T-helper 2 cell treated with Interferon-gamma antibody and Interleukin-4, amounts not matched to agents 5 μg/mL and 100 μg/mL, for 36 hours (primary cell): ENCODE data around the gene COMMD9.

ENCODE experiments used
- DNase-seq: peaks from one replicate; pipeline ENCODE4 v3.0.0; 2021; ENCODE audit warnings: low spot score
- H3K27ac Mint-ChIP-seq: one replicate; pipeline ENCODE4 v1.8.0; 2021; ENCODE audit warnings: mild to moderate bottlenecking, mixed read lengths
- H3K27me3 Mint-ChIP-seq: one replicate; pipeline ENCODE4 v1.8.0; 2021; ENCODE audit warnings: low read depth, mixed read lengths
- H3K36me3 Mint-ChIP-seq: one replicate; pipeline ENCODE4 v1.8.0; 2021; ENCODE audit warnings: low read depth, mixed read lengths
- H3K4me1 Mint-ChIP-seq: one replicate; pipeline ENCODE4 v1.8.0; 2021; ENCODE audit warnings: low read depth, mixed read lengths
- H3K4me3 Mint-ChIP-seq: one replicate; pipeline ENCODE4 v1.8.0; 2022; ENCODE audit warnings: mild to moderate bottlenecking, moderate library complexity, mixed read lengths
- H3K9me3 Mint-ChIP-seq: one replicate; pipeline ENCODE4 v1.8.0; 2021; ENCODE audit warnings: mixed read lengths

Gene COMMD9

GRCh38 chr11:36254713-36255112, 34.5 kb downstream of the COMMD9 start:
- Mint-ChIP-seq H3K4me1 (no peaks in the 10 kb centered on the region), H3K36me3 (no peaks in the 10 kb centered on the region), H3K9me3 (no peaks in the 10 kb centered on the region), H3K4me3 (no peak overlapping the region), H3K27ac (no peak overlapping the region), H3K27me3 (peaks cover 15% of the 10 kb centered on the region)
- no peak for DNase-seq

- no peaks in the 10 kb centered on the region for H3K9me3 Mint-ChIP-seq
- peaks cover 18% of the 10 kb centered on the region for H3K27me3 Mint-ChIP-seq
- DNase-seq = no peak
- H3K36me3 Mint-ChIP-seq = no peaks in the 10 kb centered on the region
- H3K4me3 Mint-ChIP-seq = no peak overlapping the region
- no peak overlapping the region for H3K27ac Mint-ChIP-seq
- H3K4me1 Mint-ChIP-seq = no peaks in the 10 kb centered on the region
Measured at GRCh38 chr11:36253238-36253637, 36.0 kb downstream of the COMMD9 start.

GRCh38 chr11:36251823-36252222, 37.4 kb downstream of the COMMD9 start:
- Mint-ChIP-seq H3K27ac (no peak overlapping the region), H3K4me3 (no peak overlapping the region), H3K27me3 (peaks cover 15% of the 10 kb centered on the region), H3K9me3 (no peaks in the 10 kb centered on the region), H3K4me1 (no peaks in the 10 kb centered on the region), H3K36me3 (no peaks in the 10 kb centered on the region)
- DNase-seq = no peak

- Mint-ChIP-seq H3K36me3 (no peaks in the 10 kb centered on the region), H3K27ac (no peak overlapping the region), H3K4me3 (no peak overlapping the region), H3K27me3 (peaks cover 15% of the 10 kb centered on the region), H3K4me1 (no peaks in the 10 kb centered on the region), H3K9me3 (no peaks in the 10 kb centered on the region)
- DNase-seq = peak; percentile 11
Measured at GRCh38 chr11:36249246-36249645, 40.0 kb downstream of the COMMD9 start.

- Mint-ChIP-seq H3K4me3 (no peak overlapping the region), H3K27me3 (peaks cover 15% of the 10 kb centered on the region), H3K9me3 (no peaks in the 10 kb centered on the region), H3K4me1 (no peaks in the 10 kb centered on the region), H3K27ac (no peak overlapping the region), H3K36me3 (no peaks in the 10 kb centered on the region)
- DNase-seq = no peak
Measured at GRCh38 chr11:36248436-36248835, 40.8 kb downstream of the COMMD9 start.

GRCh38 chr11:36247493-36247892, 41.7 kb downstream of the COMMD9 start:
- H3K4me1 Mint-ChIP-seq = no peaks in the 10 kb centered on the region
- H3K4me3 Mint-ChIP-seq = no peak overlapping the region
- H3K27me3 Mint-ChIP-seq = peaks cover 15% of the 10 kb centered on the region
- no peaks in the 10 kb centered on the region for H3K9me3 Mint-ChIP-seq
- no peak overlapping the region for H3K27ac Mint-ChIP-seq
- DNase-seq = no peak
- no peaks in the 10 kb centered on the region for H3K36me3 Mint-ChIP-seq

GRCh38 chr11:36243641-36244040, 45.6 kb downstream of the COMMD9 start:
- Mint-ChIP-seq H3K4me3 (no peak overlapping the region), H3K27ac (no peak overlapping the region), H3K9me3 (no peaks in the 10 kb centered on the region), H3K27me3 (peaks cover 6% of the 10 kb centered on the region), H3K36me3 (no peaks in the 10 kb centered on the region), H3K4me1 (no peaks in the 10 kb centered on the region)
- DNase-seq = no peak

GRCh38 chr11:36241497-36241896, 47.7 kb downstream of the COMMD9 start:
- Mint-ChIP-seq H3K9me3 (no peaks in the 10 kb centered on the region), H3K27me3 (no peaks in the 10 kb centered on the region), H3K4me3 (no peak overlapping the region), H3K4me1 (no peaks in the 10 kb centered on the region), H3K36me3 (no peaks in the 10 kb centered on the region), H3K27ac (no peak overlapping the region)
- DNase-seq = no peak

- Mint-ChIP-seq H3K27me3 (no peaks in the 10 kb centered on the region), H3K4me3 (no peak overlapping the region), H3K27ac (no peak overlapping the region), H3K9me3 (no peaks in the 10 kb centered on the region), H3K4me1 (no peaks in the 10 kb centered on the region), H3K36me3 (no peaks in the 10 kb centered on the region)
- DNase-seq = no peak
Measured at GRCh38 chr11:36240801-36241200, 48.4 kb downstream of the COMMD9 start.

- Mint-ChIP-seq H3K4me1 (no peaks in the 10 kb centered on the region), H3K27me3 (no peaks in the 10 kb centered on the region), H3K4me3 (no peak overlapping the region), H3K27ac (no peak overlapping the region), H3K36me3 (no peaks in the 10 kb centered on the region), H3K9me3 (no peaks in the 10 kb centered on the region)
- no peak for DNase-seq
Measured at GRCh38 chr11:36240173-36240572, 49.1 kb downstream of the COMMD9 start.

GRCh38 chr11:36239636-36240035, 49.6 kb downstream of the COMMD9 start:
- no peak for DNase-seq
- H3K4me1 Mint-ChIP-seq = no peaks in the 10 kb centered on the region
- H3K36me3 Mint-ChIP-seq = no peaks in the 10 kb centered on the region

GRCh38 chr11:36238881-36239280, 50.3 kb downstream of the COMMD9 start:
- DNase-seq = no peak
- H3K27me3 Mint-ChIP-seq = no peaks in the 10 kb centered on the region
- no peak overlapping the region for H3K4me3 Mint-ChIP-seq
- H3K36me3 Mint-ChIP-seq = no peaks in the 10 kb centered on the region
- no peaks in the 10 kb centered on the region for H3K4me1 Mint-ChIP-seq
- no peaks in the 10 kb centered on the region for H3K9me3 Mint-ChIP-seq
- no peak overlapping the region for H3K27ac Mint-ChIP-seq

More at GRCh38 chr11:36239636-36240035, 49.6 kb downstream of the COMMD9 start:
- Mint-ChIP-seq H3K27ac (no peak overlapping the region), H3K4me3 (no peak overlapping the region), H3K9me3 (no peaks in the 10 kb centered on the region), H3K27me3 (no peaks in the 10 kb centered on the region)

- Mint-ChIP-seq H3K27ac (no peak overlapping the region), H3K9me3 (no peaks in the 10 kb centered on the region), H3K36me3 (no peaks in the 10 kb centered on the region), H3K4me3 (no peak overlapping the region), H3K4me1 (no peaks in the 10 kb centered on the region), H3K27me3 (no peaks in the 10 kb centered on the region)
- no peak for DNase-seq
Measured at GRCh38 chr11:36238036-36238631, 51.1 kb downstream of the COMMD9 start.

GRCh38 chr11:36237391-36237790, 51.8 kb downstream of the COMMD9 start:
- Mint-ChIP-seq H3K27me3 (no peaks in the 10 kb centered on the region), H3K4me3 (no peak overlapping the region), H3K36me3 (no peaks in the 10 kb centered on the region), H3K4me1 (no peaks in the 10 kb centered on the region), H3K27ac (no peak overlapping the region), H3K9me3 (no peaks in the 10 kb centered on the region)
- DNase-seq = no peak

- no peaks in the 10 kb centered on the region for H3K27me3 Mint-ChIP-seq
- H3K27ac Mint-ChIP-seq = no peak overlapping the region
- H3K4me1 Mint-ChIP-seq = no peaks in the 10 kb centered on the region
- no peak overlapping the region for H3K4me3 Mint-ChIP-seq
- H3K36me3 Mint-ChIP-seq = no peaks in the 10 kb centered on the region
- DNase-seq = no peak
- H3K9me3 Mint-ChIP-seq = no peaks in the 10 kb centered on the region
Measured at GRCh38 chr11:36235750-36236149, 53.5 kb downstream of the COMMD9 start.
